Body of pancreas (tissue), 4 donors: ENCODE results near the gene HNRNPU. TPM values are rescaled to one million over a fixed set of nuclear protein-coding genes. Genes with fewer than 3 reads are reported as not detected.

ENCODE experiments used
- ATAC-seq: fragments of 150-250 bp; one replicate; pipeline ENCODE4 v1.9.1; 2016
- DNase-seq, 4 donors: peaks; one replicate each; pipeline ENCODE4 v3.0.0-alpha.2; 2019
- H3K27ac ChIP-seq, 4 donors: fragments of 200-600 bp; sonication (generic); 1 replicate in 3 of 4; 2 replicates in 1 of 4; pipeline versions ENCODE4 v1.5.1 to v1.6.1; 2016 to 2019; ENCODE audit warnings: mild to moderate bottlenecking in 1 of 4, mixed read lengths in 1 of 4, moderate library complexity in 1 of 4
- H3K27me3 ChIP-seq, 2 donors: fragments of 200-600 bp; sonication (generic); one replicate each; pipeline ENCODE4 v1.6.0; 2016; ENCODE audit warnings: mild to moderate bottlenecking in 1 of 2
- H3K36me3 ChIP-seq, 2 donors: fragments of 200-600 bp; sonication (generic); replicated peaks in 1 of 2; 2 replicates each; pipeline ENCODE4 v1.5.1; 2016; ENCODE audit warnings: low read depth in 2 of 2; ENCODE audit not compliant: insufficient read depth in 1 of 2
- H3K4me1 ChIP-seq: fragments of 200-600 bp; sonication (generic); one replicate; pipeline ENCODE4 v1.6.0; 2016
- H3K4me3 ChIP-seq, 2 donors: fragments of 200-600 bp; sonication (generic); 1 replicate in 1 of 2; 2 replicates in 1 of 2; pipeline ENCODE4 v1.5.1; 2016 to 2019
- H3K9me3 ChIP-seq, 3 donors: fragments of 200-600 bp; sonication (generic); 1 replicate in 2 of 3; 2 replicates in 1 of 3; pipeline ENCODE4 v1.5.1; 2016
- CTCF ChIP-seq, 7 experiments: fragments of 450-650 bp in 4 of 7; fragments of 200-600 bp in 3 of 7; sonication (generic) in 3 of 7; IDR thresholded peaks; one replicate each; pipeline ENCODE4 v1.5.1; 2016 to 2019; ENCODE audit warnings: antibody characterized with exemption in 7 of 7
- POLR2A ChIP-seq, 3 donors: fragments of 450-650 bp; IDR thresholded peaks; one replicate each; pipeline ENCODE4 v1.6.1; 2016; ENCODE audit warnings: antibody characterized with exemption in 3 of 3, mild to moderate bottlenecking in 2 of 3
- WGBS, 2 donors: methylation state at CpG; one replicate each; pipeline ENCODE4 v1.1.5; 2017; 5-methylcytosine and 5-hydroxymethylcytosine counted together
- intact Hi-C: fragments of 100-400 bp; cut with DNase I; formaldehyde crosslinking; loops from one replicate; pipeline ENCODE4 v1.15.1; 2023
- total RNA-seq, 2 donors: library from RNA; depleted of rRNA; stranded (reverse); fragments of >200 nt; gene quantifications; one replicate each; pipeline ENCODE4 v1.1.0, GENCODE V29; 2016

The HNRNPU gene
- total RNA-seq, 2 donors from 2014 or later, result 201 to 294 TPM

GRCh38 chr1:244862354-244862698, 2.0 kb downstream of the HNRNPU start:
- peaks cover 55% of the 10 kb centered on the region for H3K4me1 ChIP-seq
- peaks cover 6 to 23% of the 10 kb centered on the region in 2 donors for H3K36me3 ChIP-seq
- peak overlapping the region; percentile 97 to 100 (median 100) for H3K27ac ChIP-seq
- TF ChIP-seq CTCF (IDR thresholded peaks at IDR 0.05) (no peak), POLR2A (IDR thresholded peaks at IDR 0.05) (no peak)
- no peak for DNase-seq
- no peaks in the 10 kb centered on the region for H3K27me3 ChIP-seq
- intact Hi-C loops, result no loop called here
- H3K4me3 ChIP-seq, result peak overlapping the region; percentile 46 to 47
- 1% methylated on average over 7 of the region's 7 CpGs for WGBS, 2 donors
- no peak for ATAC-seq
- no peaks in the 10 kb centered on the region for H3K9me3 ChIP-seq

- Histone ChIP-seq H3K4me3 (peak overlapping the region in 1 of 2 donors; percentile 47), H3K4me1 (peaks cover 59% of the 10 kb centered on the region), H3K27ac (peak overlapping the region in 3 of 4 donors; percentile 99 to 100 (median 100)), H3K36me3 (peaks cover 12 to 28% of the 10 kb centered on the region in 2 donors), H3K9me3 (no peaks in the 10 kb centered on the region), H3K27me3 (no peaks in the 10 kb centered on the region)
- ATAC-seq (no peak), DNase-seq (no peak)
- no peak for TF ChIP-seq POLR2A (IDR thresholded peaks at IDR 0.05)
- no peak for TF ChIP-seq CTCF (IDR thresholded peaks at IDR 0.05)
- WGBS, 2 donors, result 0 to 1% methylated on average over 2 of the region's 2 CpGs
- intact Hi-C loops, result no loop called here
These were observed 2.7 kb downstream of the HNRNPU start for GRCh38 chr1:244861683-244862082.

GRCh38 chr1:244860914-244861610, 3.3 kb downstream of the HNRNPU start:
- Histone ChIP-seq H3K4me3 (peak overlapping the region in 1 of 2 donors; percentile 47), H3K27ac (peak overlapping the region; percentile 2 to 100 (median 54)), H3K9me3 (no peaks in the 10 kb centered on the region), H3K4me1 (peaks cover 59% of the 10 kb centered on the region), H3K27me3 (no peaks in the 10 kb centered on the region), H3K36me3 (peaks cover 17 to 33% of the 10 kb centered on the region in 2 donors)
- intact Hi-C loops, result no loop called here
- TF ChIP-seq POLR2A (IDR thresholded peaks at IDR 0.05) (no peak), CTCF (IDR thresholded peaks at IDR 0.05) (no peak)
- DNase-seq (no peak), ATAC-seq (no peak)
- whole genome bisulfite sequencing, 2 donors, result 0 to 3% methylated on average over 2 of the region's 2 CpGs

GRCh38 chr1:244860078-244860477, 4.3 kb downstream of the HNRNPU start:
- no peak for ATAC-seq
- DNase-seq, result peak in 1 of 4 donors; percentile 17
- no peaks in the 10 kb centered on the region for H3K9me3 ChIP-seq
- H3K27ac ChIP-seq, result peak overlapping the region in 1 of 4 donors; percentile 100
- WGBS, 2 donors, result 49 to 57% methylated on average over 9 of the region's 9 CpGs
- H3K36me3 ChIP-seq, result peaks cover 27 to 42% of the 10 kb centered on the region in 2 donors
- intact Hi-C loops, result no loop called here
- no peaks in the 10 kb centered on the region for H3K27me3 ChIP-seq
- TF ChIP-seq CTCF (IDR thresholded peaks at IDR 0.05), result no peak
- TF ChIP-seq POLR2A (IDR thresholded peaks at IDR 0.05), result no peak
- no peak overlapping the region for H3K4me3 ChIP-seq
- H3K4me1 ChIP-seq, result peaks cover 54% of the 10 kb centered on the region

GRCh38 chr1:244858357-244858756, 6.0 kb downstream of the HNRNPU start:
- ATAC-seq, result no peak
- no peaks in the 10 kb centered on the region for H3K27me3 ChIP-seq
- 76 to 85% methylated on average over 1 of the region's 1 CpG for WGBS, 2 donors
- DNase-seq, result no peak
- peaks cover 55% of the 10 kb centered on the region for H3K4me1 ChIP-seq
- peaks cover 30 to 46% of the 10 kb centered on the region in 2 donors for H3K36me3 ChIP-seq
- intact Hi-C loops, result no loop called here
- no peak overlapping the region for H3K4me3 ChIP-seq
- H3K9me3 ChIP-seq, result no peaks in the 10 kb centered on the region
- H3K27ac ChIP-seq, result no peak overlapping the region
- TF ChIP-seq POLR2A (IDR thresholded peaks at IDR 0.05), result no peak
- TF ChIP-seq CTCF (IDR thresholded peaks at IDR 0.05), result no peak
